TTC549 (cell line): ENCODE measurements around the gene LRRC53.

ENCODE experiments used
- FAIRE-seq: peaks from 2 replicates; lab custom pipeline; 2012; peaks lifted over from hg19 to GRCh38; lab: Jason Lieb, UNC

The LRRC53 gene

DNA sequence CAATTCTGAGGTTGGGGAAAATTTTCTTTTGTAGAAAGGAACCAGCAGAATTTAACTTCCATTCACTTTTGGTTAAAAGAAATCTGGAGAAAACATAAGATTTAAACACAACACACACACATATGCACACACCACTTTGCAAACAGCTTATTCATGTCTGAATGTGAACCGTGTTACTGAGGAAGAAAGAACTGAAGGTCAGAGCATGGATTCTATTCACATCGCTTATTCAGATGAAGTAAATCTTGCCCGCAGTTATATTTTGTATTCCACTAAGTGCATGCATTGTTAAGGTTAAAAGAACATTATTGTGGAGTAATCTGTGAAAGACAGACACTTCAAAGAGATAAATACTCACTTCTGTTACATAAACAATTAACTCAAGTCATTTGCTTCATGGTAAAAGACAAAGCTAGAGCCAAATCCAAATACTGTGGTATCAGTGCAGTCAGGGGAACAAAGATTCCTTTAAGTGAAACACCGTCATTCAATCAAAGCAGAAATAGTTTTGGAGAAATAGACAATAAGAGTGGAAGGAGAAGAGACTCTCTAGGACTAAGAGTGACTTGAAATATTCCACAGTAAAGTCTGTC lies 82.0 kb downstream of the LRRC53 start:
- FAIRE-seq = no peak

DNA sequence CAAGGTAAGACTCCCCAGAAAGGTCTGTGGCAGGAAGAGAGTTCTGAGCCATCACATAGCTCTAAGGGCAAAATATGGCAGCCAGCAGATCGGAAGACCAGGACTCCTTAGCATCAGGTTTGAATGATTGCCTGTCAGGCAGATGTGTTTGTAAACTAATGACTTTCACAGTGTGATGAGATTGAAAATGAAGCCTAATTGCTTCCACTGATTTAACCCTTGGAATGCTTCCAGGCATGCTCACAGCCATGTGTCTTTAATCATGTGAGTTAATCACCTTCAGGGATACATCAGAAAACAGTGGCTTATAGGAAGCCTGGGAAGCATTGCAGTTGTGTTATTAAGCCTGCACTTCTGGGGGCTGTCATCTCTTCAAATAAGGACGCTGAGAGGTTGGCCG lies 82.8 kb downstream of the LRRC53 start:
- FAIRE-seq = no peak

DNA sequence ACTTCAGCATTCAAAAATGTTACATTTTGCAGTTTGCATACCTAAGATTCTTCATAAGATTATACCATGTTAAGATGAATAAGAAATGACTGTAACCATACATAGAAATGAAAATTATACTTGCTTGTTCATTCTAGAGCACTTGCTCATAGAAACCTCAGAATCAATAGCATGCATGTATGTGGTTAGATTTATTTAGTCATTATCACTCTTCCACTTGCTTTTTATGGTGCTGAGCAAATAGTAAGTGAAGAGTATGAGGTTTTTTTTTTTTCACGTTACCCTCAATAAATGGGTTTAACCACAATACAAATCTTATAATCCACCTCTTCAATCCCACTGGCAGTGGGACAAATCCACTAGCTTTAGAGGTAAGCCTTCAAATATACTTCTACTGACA lies 84.7 kb downstream of the LRRC53 start:
- FAIRE-seq = no peak

DNA sequence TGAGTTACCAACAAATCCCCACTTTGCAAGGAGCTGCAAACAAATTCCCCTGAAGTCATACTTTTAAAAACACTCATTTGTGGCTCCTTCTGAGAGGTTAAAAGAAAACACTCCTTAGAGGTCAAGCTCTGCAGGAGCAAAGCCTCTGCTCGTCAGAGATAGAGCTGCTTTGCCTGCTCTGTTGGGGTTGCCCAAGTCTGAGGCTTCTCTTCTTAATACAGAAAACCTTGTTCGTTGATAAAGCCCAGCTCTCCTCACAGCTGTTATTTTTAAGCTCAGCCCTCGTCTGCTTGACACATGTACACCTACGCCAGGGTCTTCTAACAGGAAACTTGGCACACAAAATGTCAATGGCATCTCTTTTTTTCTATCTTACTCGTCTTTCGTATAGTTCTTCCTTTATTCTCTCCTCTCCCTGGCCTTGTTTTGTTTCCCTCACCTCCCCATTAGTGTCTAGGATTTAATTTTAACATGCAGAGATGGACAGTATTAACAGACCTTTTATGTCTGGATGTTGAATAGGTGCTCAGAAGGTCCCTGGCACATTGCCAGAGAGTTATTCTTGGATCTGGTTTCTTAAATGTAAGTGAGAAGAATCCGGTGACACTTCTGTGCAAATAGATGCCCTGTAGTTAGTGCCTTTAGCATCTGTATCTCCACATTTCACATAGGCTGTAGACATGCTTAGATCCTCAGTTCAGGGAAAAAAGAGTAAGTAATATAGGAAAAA lies 86.0 kb downstream of the LRRC53 start:
- FAIRE-seq = no peak

DNA sequence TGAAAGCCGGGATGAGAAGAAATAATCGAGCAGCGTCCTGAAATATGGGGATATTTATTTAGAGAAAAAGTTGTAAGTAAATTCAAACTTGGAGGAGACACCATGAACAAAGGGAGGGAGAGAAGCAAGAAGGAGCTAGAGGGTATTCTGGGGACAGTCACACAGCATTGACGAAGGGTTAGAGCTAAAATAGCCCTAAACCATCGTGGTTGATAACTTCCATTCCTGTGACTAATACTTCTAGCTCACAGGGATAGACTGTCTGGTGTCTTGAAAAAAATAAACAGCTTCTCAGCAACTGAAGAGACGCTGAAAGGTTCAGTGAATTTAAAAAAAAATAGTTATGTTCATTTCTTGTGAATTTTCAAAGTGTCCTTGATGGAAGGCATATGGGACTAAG lies 86.7 kb downstream of the LRRC53 start:
- no peak for FAIRE-seq

DNA sequence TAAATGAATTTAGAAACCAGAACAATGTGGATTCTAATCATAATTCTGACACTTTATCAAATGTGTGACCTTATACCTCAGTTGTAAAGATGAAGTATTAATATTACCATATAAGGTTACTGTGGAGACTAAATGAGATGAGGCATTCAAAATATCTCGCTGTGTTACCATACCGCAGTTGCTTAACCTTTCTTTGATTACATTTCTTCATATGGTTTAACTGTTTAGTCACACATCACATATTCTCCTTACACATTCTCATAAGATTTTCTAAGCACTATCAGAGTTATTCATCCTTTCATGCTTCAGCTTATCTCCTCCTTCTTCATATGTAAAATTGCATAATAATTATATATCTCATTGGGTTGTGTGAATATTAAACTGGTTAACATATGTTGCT lies 88.9 kb downstream of the LRRC53 start:
- no peak for FAIRE-seq

DNA sequence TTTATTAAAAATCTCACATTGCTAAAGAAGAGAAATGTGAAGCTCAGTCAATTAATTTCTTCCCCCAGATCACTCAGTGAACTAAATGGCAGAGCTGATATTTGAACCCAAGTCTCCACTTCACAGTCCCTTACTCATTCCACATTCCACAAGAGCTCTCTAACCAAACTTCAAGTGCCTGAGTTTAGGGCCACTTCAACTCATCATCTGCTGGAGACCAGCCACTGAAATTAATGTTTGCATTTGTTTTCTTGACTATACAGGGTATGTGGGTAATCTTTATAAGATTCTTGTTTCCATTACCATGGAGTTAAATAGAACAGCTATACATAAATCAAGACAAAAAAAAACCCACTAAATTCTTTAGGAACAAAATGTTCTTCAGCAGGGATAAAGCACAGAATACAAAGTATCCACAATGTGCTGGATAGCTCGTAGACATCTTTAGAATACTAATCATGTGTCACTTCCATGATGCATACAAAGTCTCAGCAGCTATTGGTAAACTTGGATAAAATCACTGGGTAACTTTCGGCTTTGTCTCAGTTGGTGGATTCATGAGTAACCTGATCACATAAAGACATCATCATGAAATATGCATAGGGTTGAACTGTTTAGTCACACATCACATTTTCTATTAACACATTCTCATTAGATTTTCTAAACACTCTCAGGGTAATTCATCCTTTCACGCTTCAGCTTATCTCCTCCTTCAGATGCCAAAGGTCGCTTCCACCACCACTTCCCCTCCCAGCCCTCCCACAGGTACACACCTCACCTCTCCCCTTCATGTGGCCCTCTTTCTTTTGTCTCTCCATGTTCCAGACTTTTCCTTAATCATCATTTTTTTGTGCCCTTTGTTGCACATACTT lies 89.8 kb downstream of the LRRC53 start:
- FAIRE-seq = no peak

DNA sequence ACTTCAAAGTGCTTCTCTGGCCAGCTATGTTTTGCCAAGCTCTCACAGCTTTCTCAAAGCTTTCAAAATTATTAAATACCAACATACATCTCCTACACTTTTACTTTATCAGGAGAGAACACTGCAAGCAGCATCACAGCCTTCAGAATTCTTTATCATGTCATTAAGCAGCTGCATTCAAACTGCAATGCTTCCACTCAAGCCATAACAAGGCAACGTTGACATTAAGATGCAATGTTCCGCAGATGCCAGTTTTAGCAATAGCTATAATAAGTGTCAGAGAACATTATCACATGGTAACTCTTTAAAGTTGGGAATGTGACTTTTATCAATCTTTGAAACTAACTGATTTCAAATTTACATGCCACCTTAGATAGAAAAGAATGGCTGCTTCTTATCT lies 91.9 kb downstream of the LRRC53 start:
- no peak for FAIRE-seq
